Right atrium auricular region (tissue), 2 donors: ENCODE measurements around the gene GZMM. TPM values are rescaled to one million over a fixed set of nuclear protein-coding genes. Genes with fewer than 3 reads are reported as not detected.

Source experiments
- DNase-seq: peaks from one replicate; pipeline ENCODE4 v3.0.0-alpha.2; 2019; ENCODE audit warnings: low spot score
- H3K27ac ChIP-seq, 2 donors: fragments of 200-600 bp; sonication (generic); 1 replicate in 1 of 2; 2 replicates in 1 of 2; pipeline ENCODE4 v1.5.1; 2016 to 2019
- H3K27me3 ChIP-seq, 2 donors: fragments of 200-600 bp; sonication (generic); one replicate each; pipeline versions ENCODE4 v1.5.1 to v1.6.0; 2017 to 2019
- H3K36me3 ChIP-seq: fragments of 200-600 bp; sonication (generic); one replicate; pipeline ENCODE4 v1.5.1; 2016
- H3K4me1 ChIP-seq, 2 donors: fragments of 200-600 bp; sonication (generic); one replicate each; pipeline versions ENCODE4 v1.5.1 to v1.6.0; 2017 to 2019
- H3K4me3 ChIP-seq, 2 donors: fragments of 200-600 bp; sonication (generic); 1 replicate in 1 of 2; 2 replicates in 1 of 2; pipeline ENCODE4 v1.5.1; 2017 to 2019; ENCODE audit warnings: mild to moderate bottlenecking in 1 of 2, moderate library complexity in 1 of 2
- H3K9me3 ChIP-seq, 2 donors: fragments of 200-600 bp; sonication (generic); one replicate each; pipeline ENCODE4 v1.5.1; 2019
- CTCF ChIP-seq, 2 donors: fragments of 200-600 bp; sonication (generic); IDR thresholded peaks; one replicate each; pipeline ENCODE4 v1.5.1; 2019; ENCODE audit warnings: antibody characterized with exemption in 2 of 2
- total RNA-seq, 2 donors: library from RNA; depleted of rRNA; stranded (reverse); fragments of >200 nt; gene quantifications; one replicate each; pipeline ENCODE4 v1.1.0, GENCODE V29; 2016

The GZMM gene
- total RNA-seq, 2 donors from 2014 or later: 0.79 TPM; not detected in 1

DNA sequence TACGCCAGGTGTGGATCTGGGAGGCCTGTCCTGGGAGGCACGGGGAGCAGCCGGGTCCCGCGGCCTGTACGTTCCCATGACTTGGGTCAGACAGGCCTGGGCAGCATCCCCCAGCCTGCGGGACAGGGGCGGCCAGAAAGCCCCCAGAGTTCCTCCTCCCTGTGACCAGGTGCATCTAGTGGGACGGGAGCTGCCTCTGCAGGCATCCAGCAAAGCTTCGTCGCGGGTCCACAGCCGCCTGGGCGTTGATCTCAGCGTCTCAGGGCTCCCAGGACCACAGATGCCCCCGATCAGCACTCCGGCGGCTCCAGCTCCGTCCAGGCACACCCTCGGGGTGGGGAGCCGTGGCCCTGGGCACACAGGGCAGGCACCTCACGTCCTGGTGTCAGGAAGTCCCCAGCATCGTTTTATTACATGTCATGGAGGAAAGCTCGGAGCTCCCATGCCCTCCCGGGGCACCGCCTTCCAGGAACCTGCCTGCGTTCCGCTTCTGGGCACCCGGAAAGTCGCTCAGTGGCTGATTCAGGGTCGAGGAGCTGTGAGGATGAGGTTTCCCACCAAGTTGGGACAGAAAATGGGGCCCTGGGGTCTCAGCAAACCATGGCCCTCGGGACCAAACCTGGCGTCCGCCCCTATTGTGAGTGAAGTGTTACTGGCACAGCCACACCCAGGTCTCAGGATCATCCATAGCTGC is 1.5 kb upstream of the GZMM start:
- TF ChIP-seq CTCF (IDR thresholded peaks at IDR 0.05): no peak
- H3K4me3 ChIP-seq: no peak overlapping the region

DNA sequence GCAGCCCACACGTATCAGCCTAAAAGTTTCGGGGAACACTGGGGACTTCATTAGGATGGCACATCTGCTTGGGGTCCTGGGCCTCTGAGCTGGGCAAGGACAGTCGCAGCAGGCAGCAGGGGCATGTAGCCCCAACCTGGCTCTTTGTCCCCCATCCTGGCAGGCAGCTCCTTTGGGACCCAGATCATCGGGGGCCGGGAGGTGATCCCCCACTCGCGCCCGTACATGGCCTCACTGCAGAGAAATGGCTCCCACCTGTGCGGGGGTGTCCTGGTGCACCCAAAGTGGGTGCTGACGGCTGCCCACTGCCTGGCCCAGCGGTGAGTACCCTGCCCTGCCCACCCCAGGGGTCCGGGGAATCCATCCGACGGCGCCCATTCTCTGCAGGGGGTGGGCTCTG is 3.3 kb downstream of the GZMM start:
- no peak for DNase-seq
- no peak overlapping the region for H3K27ac ChIP-seq
- peaks cover 11% of the 10 kb centered on the region for H3K36me3 ChIP-seq
- peaks cover 0 to 5% of the 10 kb centered on the region in 2 donors for H3K4me1 ChIP-seq
- TF ChIP-seq CTCF (IDR thresholded peaks at IDR 0.05): no peak
- H3K4me3 ChIP-seq: no peak overlapping the region
- no peaks in the 10 kb centered on the region for H3K9me3 ChIP-seq
- no peaks in the 10 kb centered on the region for H3K27me3 ChIP-seq

More for the DNA sequence above, 1.5 kb upstream of the GZMM start:
- peaks cover 48% of the 10 kb centered on the region for H3K36me3 ChIP-seq
- H3K27ac ChIP-seq: no peak overlapping the region
- H3K9me3 ChIP-seq: no peaks in the 10 kb centered on the region
- no peaks in the 10 kb centered on the region for H3K4me1 ChIP-seq
- no peaks in the 10 kb centered on the region for H3K27me3 ChIP-seq
- no peak for DNase-seq

DNA sequence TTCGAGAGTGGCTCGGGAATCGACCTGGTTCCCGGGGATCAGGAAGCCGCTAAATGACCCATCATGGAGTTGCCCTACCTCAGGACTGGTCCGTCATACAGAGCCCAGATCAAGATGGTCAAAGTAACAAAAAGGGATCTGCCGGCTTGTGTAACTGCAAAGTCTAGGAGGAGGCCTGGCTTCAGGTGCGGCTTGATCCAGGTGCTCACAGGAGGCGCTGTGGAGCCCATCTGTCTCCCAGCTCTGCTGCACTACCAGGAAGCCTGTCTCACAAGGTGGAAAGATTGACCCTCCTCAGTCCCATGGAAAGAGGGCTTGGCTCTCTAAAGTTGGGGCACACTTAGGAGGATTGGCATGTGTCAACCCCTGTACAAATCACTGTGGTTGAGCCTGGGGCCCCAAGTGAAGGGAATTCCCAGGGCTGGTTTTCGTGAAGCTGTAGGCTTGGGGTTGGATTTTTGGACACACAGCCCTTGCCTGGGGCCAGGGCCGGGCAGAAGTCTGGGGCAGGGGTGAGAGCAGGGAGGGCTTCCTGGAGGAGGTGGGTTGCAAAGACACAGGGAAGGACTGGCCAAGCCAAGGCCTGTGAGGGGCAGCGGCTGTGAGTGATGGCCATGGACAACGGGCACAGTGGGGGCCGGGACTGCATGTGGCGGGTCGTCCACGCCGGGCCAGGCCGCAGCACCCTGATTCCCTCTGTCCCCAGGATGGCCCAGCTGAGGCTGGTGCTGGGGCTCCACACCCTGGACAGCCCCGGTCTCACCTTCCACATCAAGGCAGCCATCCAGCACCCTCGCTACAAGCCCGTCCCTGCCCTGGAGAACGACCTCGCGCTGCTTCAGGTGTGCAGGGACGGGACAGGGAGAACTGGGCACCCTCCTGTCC is 4.2 kb downstream of the GZMM start:
- no peak for DNase-seq
- no peak for TF ChIP-seq CTCF (IDR thresholded peaks at IDR 0.05)
- no peak overlapping the region for H3K27ac ChIP-seq
- H3K36me3 ChIP-seq: peaks cover 1% of the 10 kb centered on the region
- peaks cover 0 to 5% of the 10 kb centered on the region in 2 donors for H3K4me1 ChIP-seq
- no peak overlapping the region for H3K4me3 ChIP-seq
- H3K27me3 ChIP-seq: no peaks in the 10 kb centered on the region
- H3K9me3 ChIP-seq: no peaks in the 10 kb centered on the region

- no peaks in the 10 kb centered on the region for H3K9me3 ChIP-seq
- no peak for DNase-seq
- H3K36me3 ChIP-seq: no peaks in the 10 kb centered on the region
- no peak for TF ChIP-seq CTCF (IDR thresholded peaks at IDR 0.05)
- H3K4me3 ChIP-seq: no peak overlapping the region
- no peaks in the 10 kb centered on the region for H3K27me3 ChIP-seq
- H3K4me1 ChIP-seq: peaks cover 0 to 5% of the 10 kb centered on the region in 2 donors
- H3K27ac ChIP-seq: no peak overlapping the region
These were observed 5.3 kb downstream of the GZMM start for GRCh38 chr19:548886-549830.

- Histone ChIP-seq H3K27me3 (no peaks in the 10 kb centered on the region), H3K27ac (no peak overlapping the region), H3K36me3 (no peaks in the 10 kb centered on the region), H3K4me3 (no peak overlapping the region), H3K9me3 (no peaks in the 10 kb centered on the region), H3K4me1 (peaks cover 0 to 26% of the 10 kb centered on the region in 2 donors)
- TF ChIP-seq CTCF (IDR thresholded peaks at IDR 0.05): no peak
- no peak for DNase-seq
These were observed 11.0 kb downstream of the GZMM start for GRCh38 chr19:554817-555216.
